Panc1 (cell line): ENCODE data around the gene SIPA1L2. TPM values are rescaled to one million over a fixed set of nuclear protein-coding genes. Genes with fewer than 3 reads are reported as not detected.

Source experiments
- ATAC-seq: fragments of 200-7000 bp; cut with Tn5 transposase; 2 replicates; pipeline ENCODE4 v1.9.1; 2020; ENCODE audit warnings: mild to moderate bottlenecking, moderate library complexity
- BruUV-seq: library from RNA; stranded (reverse); fragments of 400-500 nt; replicated peaks from 2 replicates; lab custom pipeline; 2021; lab: Mats Ljungman, UMichigan
- CTCF ChIA-PET: fragments of 300-600 bp; sonication (Branson Sonifier 250); formaldehyde crosslinking; loops from one replicate; lab custom pipeline; 2022; ENCODE audit warnings: antibody characterized with exemption; lab: Charles Lee
- POLR2A ChIA-PET: fragments of 300-600 bp; sonication (Branson Sonifier 250); formaldehyde crosslinking; loops from one replicate; lab custom pipeline; 2022; ENCODE audit warnings: antibody characterized with exemption; lab: Charles Lee
- DNase-seq: peaks from one replicate; pipeline ENCODE4 v3.0.0-alpha.2; 2010; ENCODE audit warnings: low read depth, low spot score
- H3K27ac ChIP-seq: 2 replicates; pipeline ENCODE4 v1.5.1; 2011; ENCODE audit warnings: mild to moderate bottlenecking, low read length, inconsistent platforms
- H3K27me3 ChIP-seq: fragments of 200-500 bp; sonication (Bioruptor generic); 2 replicates; pipeline ENCODE4 v1.6.0; 2014; ENCODE audit warnings: low read length, inconsistent platforms; ENCODE audit not compliant: control insufficient read depth, insufficient read depth
- H3K36me3 ChIP-seq: fragments of 200-500 bp; sonication (Bioruptor generic); 2 replicates; pipeline ENCODE4 v1.5.1; 2014; ENCODE audit warnings: inconsistent platforms, mild to moderate bottlenecking, low read length, moderate library complexity; ENCODE audit not compliant: control insufficient read depth, insufficient read depth
- H3K4me1 ChIP-seq: 2 replicates; pipeline ENCODE4 v1.5.1; 2011; ENCODE audit warnings: inconsistent platforms, mild to moderate bottlenecking, low read length, moderate library complexity; ENCODE audit not compliant: control insufficient read depth, insufficient read depth
- H3K4me3 ChIP-seq, 2 experiments: 2 replicates each; pipeline ENCODE4 v1.5.1; 2011 to 2012; ENCODE audit warnings: low read depth in 2 of 2, low read length in 2 of 2, mild to moderate bottlenecking in 2 of 2, inconsistent platforms in 1 of 2, moderate library complexity in 1 of 2
- H3K9me3 ChIP-seq: fragments of 200-500 bp; sonication (Bioruptor generic); 2 replicates; pipeline ENCODE4 v1.5.1; 2014; ENCODE audit warnings: low read depth, mild to moderate bottlenecking, inconsistent platforms, low read length, moderate library complexity; ENCODE audit not compliant: control insufficient read depth, insufficient read depth
- CTCF ChIP-seq: fragments of 450-650 bp; IDR thresholded peaks from 2 replicates; pipeline ENCODE4 v1.5.1; 2017; ENCODE audit warnings: mild to moderate bottlenecking
- POLR2AphosphoS5 ChIP-seq: IDR thresholded peaks from 2 replicates; pipeline ENCODE4 v1.6.1; 2012; ENCODE audit warnings: mild to moderate bottlenecking, low read depth, low read length, moderate library complexity
- REST ChIP-seq, 2 experiments: IDR thresholded peaks; 2 replicates each; pipeline ENCODE4 v1.6.1; 2011 to 2012; ENCODE audit warnings: low read depth in 2 of 2, control low read depth in 1 of 2, low read length in 1 of 2, mild to moderate bottlenecking in 1 of 2, moderate library complexity in 1 of 2; ENCODE audit not compliant: insufficient read depth in 1 of 2
- SIN3A ChIP-seq: IDR thresholded peaks from 2 replicates; pipeline ENCODE4 v1.6.1; 2012; ENCODE audit warnings: low read depth, mild to moderate bottlenecking, low read length, moderate library complexity, borderline replicate concordance; ENCODE audit not compliant: insufficient read depth
- TCF7L2 ChIP-seq: IDR thresholded peaks from 2 replicates; pipeline ENCODE4 v1.6.1; 2011; ENCODE audit warnings: mild to moderate bottlenecking, low read depth, low read length, inconsistent platforms
- in situ Hi-C: cut with HindIII; loops from 2 replicates; pipeline ENCODE4 v1.10.0; 2016; ENCODE audit warnings: low sequenced_read_pairs, low pct_unique_long_range_greater_than_20kb
- intact Hi-C: fragments of 100-400 bp; cut with micrococcal nuclease; formaldehyde crosslinking; loops from one replicate; pipeline ENCODE4 v1.10.0; 2022; ENCODE audit not compliant: unreplicated experiment
- total RNA-seq: library from RNA; stranded (reverse); gene quantifications from one replicate; pipeline ENCODE4 v1.2.1, GENCODE V29; 2021; ENCODE audit not compliant: unreplicated experiment

SIPA1L2 gene
- total RNA-seq, 1 experiment from 2014 or later = 5.2 TPM

- Histone ChIP-seq H3K4me1 (no peaks in the 10 kb centered on the region), H3K27ac (no peak overlapping the region), H3K4me3 (no peak overlapping the region), H3K27me3 (peaks cover 4% of the 10 kb centered on the region; the same call in 1 of the 2 replicates), H3K9me3 (no peaks in the 10 kb centered on the region), H3K36me3 (no peaks in the 10 kb centered on the region)
- DNase-seq (no peak), ATAC-seq (no peak)
- in situ Hi-C loops (no loop called here), intact Hi-C loops (no loop called here)
- TF ChIP-seq REST (IDR thresholded peaks at IDR 0.05; ENCODE audit: insufficient read depth in 1 of 2, low read depth in 2 of 2, low read length in 1 of 2) (no peak), SIN3A (no peak), CTCF (no peak), POLR2AphosphoS5 (no peak), TCF7L2 (no peak)
- CTCF ChIA-PET = no interaction called here
- BruUV-seq = no TSS peak
- POLR2A ChIA-PET = no interaction called here
Measured at GRCh38 chr1:232657426-232658005, 27.6 kb upstream of the SIPA1L2 start.

GRCh38 chr1:232655746-232656085 is 25.8 kb upstream of the SIPA1L2 start:
- ChIA-PET CTCF (no interaction called here), POLR2A (no interaction called here)
- Histone ChIP-seq H3K27me3 (peaks cover 4% of the 10 kb centered on the region; the same call in 1 of the 2 replicates), H3K36me3 (no peaks in the 10 kb centered on the region), H3K4me3 (no peak overlapping the region), H3K4me1 (no peaks in the 10 kb centered on the region), H3K9me3 (no peaks in the 10 kb centered on the region), H3K27ac (no peak overlapping the region)
- no peak for ATAC-seq
- intact Hi-C loops (no loop called here), in situ Hi-C loops (no loop called here)
- BruUV-seq = no TSS peak
- DNase-seq = no peak
- no peak for TF ChIP-seq SIN3A
- no peak for TF ChIP-seq REST (IDR thresholded peaks at IDR 0.05; ENCODE audit: insufficient read depth in 1 of 2, low read depth in 2 of 2, low read length in 1 of 2)
- TF ChIP-seq POLR2AphosphoS5 = no peak
- no peak for TF ChIP-seq TCF7L2
- no peak for TF ChIP-seq CTCF
